NCI-H460 (cell line): ENCODE results near the gene OPRD1. TPM values are rescaled to one million over a fixed set of nuclear protein-coding genes. Genes with fewer than 3 reads are reported as not detected.

Source experiments
- DNase-seq: peaks from one replicate; pipeline ENCODE4 v3.0.0-alpha.2; 2016; ENCODE audit warnings: low read depth; ENCODE audit errors: extremely low read depth
- small RNA-seq, 2 experiments: library from RNA; depleted of rRNA; stranded (forward); fragments of <200 nt; gene quantifications; one replicate each; pipeline ENCODE3, GENCODE V24; 2014
- total RNA-seq: library from RNA; depleted of rRNA; stranded (reverse); fragments of >200 nt; shearing (Covaris generic); gene quantifications from 2 replicates; pipeline ENCODE4 v1.2.3, GENCODE V29; 2014; rRNA removed

The OPRD1 gene
- total RNA-seq, 1 experiment from 2014 or later = not detected

GRCh38 chr1:28898405-28898881, 86.5 kb downstream of the OPRD1 start:
- DNase-seq = no peak

- DNase-seq = no peak
These were observed 87.3 kb downstream of the OPRD1 start for GRCh38 chr1:28899267-28899666.

GRCh38 chr1:28900562-28900961, 88.6 kb downstream of the OPRD1 start:
- no peak for DNase-seq

- DNase-seq = no peak
These were observed 90.8 kb downstream of the OPRD1 start for GRCh38 chr1:28902738-28903137.

- DNase-seq = no peak
These were observed 94.1 kb downstream of the OPRD1 start for GRCh38 chr1:28905921-28906666.

GRCh38 chr1:28909198-28909597, 97.2 kb downstream of the OPRD1 start:
- no peak for DNase-seq

GRCh38 chr1:28910379-28911115, 98.6 kb downstream of the OPRD1 start:
- DNase-seq = no peak

- DNase-seq = no peak
These were observed 101.8 kb downstream of the OPRD1 start for GRCh38 chr1:28913786-28914227.

GRCh38 chr1:28914228-28915030, 102.5 kb downstream of the OPRD1 start, which contains the start of gene EPB41:
Gene EPB41 (plus strand): TSS chr1:28914569. CDS start chr1:28987438, 72,869 bp downstream.
- DNase-seq = peak; percentile 74

- DNase-seq = no peak
These were observed 103.3 kb downstream of the OPRD1 start for GRCh38 chr1:28915031-28915895.

GRCh38 chr1:28917757-28918118, 105.8 kb downstream of the OPRD1 start:
- DNase-seq = no peak

Small RNAs within 50 kb of the gene (small RNA-seq; reads per million reads assigned to genes)
- 0 reads per million in 2 experiments for gene RF00019

Other genes with a start within 250 kb of the OPRD1 start
- 0.46 and 1.4 TPM in 2 replicates for gene RAB42, start 219.9 kb upstream of the OPRD1 start, total RNA-seq
- 33.0 and 38.4 TPM in 2 replicates for gene TAF12, start 169.1 kb upstream of the OPRD1 start, total RNA-seq
- gene RNU11, start 163.6 kb upstream of the OPRD1 start, total RNA-seq = not detected in 2 replicates
- 5.6 and 7.0 TPM in 2 replicates for gene GMEB1, start 143.4 kb upstream of the OPRD1 start, total RNA-seq
- gene YTHDF2, start 75.2 kb upstream of the OPRD1 start, total RNA-seq = 39.3 and 47.1 TPM in 2 replicates
- 18.9 and 20.5 TPM in 2 replicates for gene EPB41, start 102.4 kb downstream of the OPRD1 start, total RNA-seq